Stimulated activated CD8-positive, alpha-beta memory T cell treated with anti-CD3 and anti-CD28 coated beads, Interleukin-7, amount 100 ng/mL, for 1 hour (primary cell): ENCODE measurements around the gene MRPL42.
"Not testable (repeated sequence)": the region's sequence is repeated elsewhere in the genome, so short reads cannot be mapped to it uniquely, and the experiment has no call there.

Source experiments
- DNase-seq, 2 donors: peaks; one replicate each; pipeline ENCODE4 v3.0.0-alpha.2; 2020; ENCODE audit warnings: low read depth in 2 of 2

MRPL42 gene

GRCh38 chr12:93447555-93448290 is 19.6 kb upstream of the MRPL42 start:
- no peak for DNase-seq

- no peak for DNase-seq
These were observed 18.5 kb upstream of the MRPL42 start for GRCh38 chr12:93448796-93449195.

GRCh38 chr12:93449277-93449676 is 18.0 kb upstream of the MRPL42 start:
- DNase-seq = no peak

- DNase-seq = no peak
These were observed 15.7 kb upstream of the MRPL42 start for GRCh38 chr12:93451423-93452158.

- DNase-seq = no peak
These were observed 13.7 kb upstream of the MRPL42 start for GRCh38 chr12:93453633-93454032.

- no peak for DNase-seq
These were observed 11.2 kb upstream of the MRPL42 start for GRCh38 chr12:93456077-93456476.

GRCh38 chr12:93459097-93459496 is 8.2 kb upstream of the MRPL42 start:
- DNase-seq = no peak

GRCh38 chr12:93460003-93460402 is 7.3 kb upstream of the MRPL42 start:
- DNase-seq = no peak

GRCh38 chr12:93460902-93461301 is 6.4 kb upstream of the MRPL42 start:
- DNase-seq = no peak

- no peak for DNase-seq
These were observed 5.8 kb upstream of the MRPL42 start for GRCh38 chr12:93461503-93461902.

- no peak for DNase-seq
These were observed 1.5 kb upstream of the MRPL42 start for GRCh38 chr12:93465841-93466240.

- no peak for DNase-seq
These were observed 526 bp upstream of the MRPL42 start for GRCh38 chr12:93466625-93467350.

GRCh38 chr12:93468008-93468371 is 676 bp downstream of the MRPL42 start:
- DNase-seq = no peak

- no peak for DNase-seq
These were observed 2.1 kb downstream of the MRPL42 start for GRCh38 chr12:93469386-93469785.

GRCh38 chr12:93476555-93476954 is 9.2 kb downstream of the MRPL42 start:
- no peak for DNase-seq

- no peak for DNase-seq
These were observed 15.4 kb downstream of the MRPL42 start for GRCh38 chr12:93482721-93483120.

GRCh38 chr12:93483151-93483807 is 16.0 kb downstream of the MRPL42 start:
- DNase-seq = no peak

GRCh38 chr12:93484315-93484981 is 17.1 kb downstream of the MRPL42 start:
- no peak for DNase-seq

GRCh38 chr12:93492808-93493207 is 25.5 kb downstream of the MRPL42 start:
- DNase-seq = not testable (repeated sequence)

GRCh38 chr12:93494096-93494495 is 26.8 kb downstream of the MRPL42 start:
- no peak for DNase-seq

- no peak for DNase-seq
These were observed 30.1 kb downstream of the MRPL42 start for GRCh38 chr12:93497456-93497855.

GRCh38 chr12:93498813-93499212 is 31.5 kb downstream of the MRPL42 start:
- not testable (repeated sequence) for DNase-seq
